GM12878 (cell line): ENCODE results near the gene SPAG16. TPM values are rescaled to one million over a fixed set of nuclear protein-coding genes. Genes with fewer than 3 reads are reported as not detected.

Experiments
- ATAC-seq: fragments of 200-7000 bp; cut with Tn5 transposase; 3 replicates; pipeline ENCODE4 v1.9.1; 2020; ENCODE audit warnings: mild to moderate bottlenecking, moderate library complexity
- BruUV-seq: library from RNA; stranded (reverse); fragments of 400-500 nt; replicated peaks from 2 replicates; lab custom pipeline; 2021; lab: Mats Ljungman, UMichigan
- CTCF ChIA-PET: fragments of 300-600 bp; sonication (Branson Sonifier 250); formaldehyde crosslinking; extraction: SDS; loops from one replicate; lab custom pipeline; 2021; ENCODE audit warnings: inconsistent platforms; lab: Yijun Ruan, JAX
- POLR2A ChIA-PET: fragments of 350-600 bp; formaldehyde crosslinking; extraction: SDS; loops from one replicate; lab custom pipeline; 2021; ENCODE audit warnings: inconsistent platforms; lab: Charles Lee
- RAD21 ChIA-PET: fragments of 300-600 bp; sonication (Branson Sonifier 250); formaldehyde crosslinking; loops from one replicate; lab custom pipeline; 2023; ENCODE audit warnings: antibody characterized with exemption; ENCODE audit not compliant: unreplicated experiment; lab: Charles Lee
- SMC1A ChIA-PET: fragments of 300-600 bp; sonication (Branson Sonifier 250); formaldehyde crosslinking; loops from one replicate; lab custom pipeline; 2023; ENCODE audit not compliant: unreplicated experiment, uncharacterized antibody; lab: Charles Lee
- DNase-seq: peaks from one replicate; pipeline ENCODE4 v3.0.0-alpha.2; 2011; ENCODE audit warnings: low read depth, low spot score
- FAIRE-seq: peaks from 3 replicates; lab custom pipeline; 2011; peaks lifted over from hg19 to GRCh38; lab: Jason Lieb, UNC
- H2AFZ ChIP-seq: 2 replicates; pipeline ENCODE4 v1.6.0; 2011; ENCODE audit warnings: low read depth, low read length, control low read depth; ENCODE audit not compliant: control insufficient read depth
- H3K27ac ChIP-seq: 2 replicates; pipeline ENCODE4 v1.5.1; 2011; ENCODE audit warnings: control low read depth; ENCODE audit not compliant: control insufficient read depth, insufficient read depth
- H3K27me3 ChIP-seq, 2 experiments: replicated peaks in 1 of 2; 2 replicates each; pipeline versions ENCODE4 v1.6.0 to v1.6.1; 2011; ENCODE audit warnings: low read length in 1 of 2; ENCODE audit not compliant: control insufficient read depth in 2 of 2, insufficient read depth in 2 of 2
- H3K36me3 ChIP-seq, 2 experiments: 2 replicates each; pipeline ENCODE4 v1.5.1; 2011; ENCODE audit warnings: low read length in 1 of 2; ENCODE audit not compliant: control insufficient read depth in 2 of 2, insufficient read depth in 2 of 2
- H3K4me1 ChIP-seq: 2 replicates; pipeline ENCODE4 v1.6.1; 2011; ENCODE audit warnings: mild to moderate bottlenecking, low read length, moderate library complexity, mixed read lengths; ENCODE audit not compliant: control insufficient read depth, insufficient read depth
- H3K4me2 ChIP-seq: 2 replicates; pipeline ENCODE4 v1.6.0; 2011; ENCODE audit warnings: control low read depth; ENCODE audit not compliant: control insufficient read depth, insufficient read depth
- H3K4me3 ChIP-seq: fragments of 200-600 bp; sonication (generic); 2 replicates; pipeline ENCODE4 v1.5.1; 2016
- H3K79me2 ChIP-seq: 2 replicates; pipeline ENCODE4 v1.6.0; 2011; ENCODE audit warnings: low read length; ENCODE audit not compliant: control insufficient read depth, insufficient read depth
- H3K9ac ChIP-seq: 2 replicates; pipeline ENCODE4 v1.8.0; 2011; ENCODE audit warnings: low read length, control low read depth, mixed read lengths; ENCODE audit not compliant: control insufficient read depth, insufficient read depth
- H3K9me3 ChIP-seq: replicated peaks from 3 replicates; pipeline ENCODE4 v1.5.1; 2011; ENCODE audit warnings: mild to moderate bottlenecking, low read length; ENCODE audit not compliant: control insufficient read depth, insufficient read depth
- H4K20me1 ChIP-seq: 2 replicates; pipeline ENCODE4 v1.6.0; 2011; ENCODE audit not compliant: control insufficient read depth, insufficient read depth
- CBX3 ChIP-seq: fragments of 200-600 bp; sonication (generic); IDR thresholded peaks from 2 replicates; pipeline ENCODE4 v1.6.1; 2016; ENCODE audit warnings: low read depth, borderline replicate concordance
- EP300 ChIP-seq, 2 experiments: fragments of 150-350 bp in 1 of 2; IDR thresholded peaks; 2 replicates each; pipeline ENCODE4 v1.6.1; 2011 to 2012; ENCODE audit warnings: low read depth in 2 of 2, low read length in 2 of 2, borderline replicate concordance in 1 of 2, improper control_type of control experiment in 1 of 2, inconsistent platforms in 1 of 2; ENCODE audit not compliant: control insufficient read depth in 1 of 2
- IKZF1 ChIP-seq: fragments of 450-650 bp; conservative IDR thresholded peaks from 2 replicates; pipeline ENCODE4 v1.6.1; 2017; ENCODE audit warnings: antibody characterized with exemption, mild to moderate bottlenecking
- MYC ChIP-seq: IDR thresholded peaks from 2 replicates; pipeline ENCODE4 v1.6.1; 2011; ENCODE audit warnings: mild to moderate bottlenecking, low read length, moderate library complexity, inconsistent platforms; ENCODE audit not compliant: insufficient read depth, insufficient replicate concordance, insufficient read length, severe bottlenecking
- POLR2AphosphoS5 ChIP-seq: IDR thresholded peaks from 2 replicates; pipeline ENCODE4 v1.6.1; 2011; ENCODE audit warnings: mild to moderate bottlenecking, low read length, inconsistent platforms
- SP1 ChIP-seq: IDR thresholded peaks from one replicate; pipeline ENCODE4 v1.6.1; 2011; ENCODE audit warnings: low read depth, low read length
- SUPT20H ChIP-seq: IDR thresholded peaks from 2 replicates; pipeline ENCODE4 v1.6.1; 2011; ENCODE audit warnings: low read depth, mild to moderate bottlenecking, low read length, moderate library complexity, borderline replicate concordance; ENCODE audit not compliant: control insufficient read depth
- ZNF274 ChIP-seq: IDR thresholded peaks from one replicate; pipeline ENCODE4 v1.8.0; 2011; ENCODE audit not compliant: insufficient read length, insufficient read depth
- WGBS: methylation state at CpG from one replicate; pipeline ENCODE4 v1.1.6; 2016; ENCODE audit warnings: low lambda C conversion rate; ENCODE audit not compliant: insufficient replicate concordance, insufficient coverage; ENCODE audit errors: missing lambda C conversion rate; 5-methylcytosine and 5-hydroxymethylcytosine counted together
- in situ Hi-C: fragments of 300-500 bp; cut with MboI; formaldehyde crosslinking; loops from 9 replicates; pipeline ENCODE4 v1.14.3; 2018; ENCODE audit warnings: mixed read lengths
- intact Hi-C: fragments of 100-400 bp; cut with micrococcal nuclease; formaldehyde crosslinking; loops from one replicate; pipeline ENCODE4 v1.14.2; 2022; ENCODE audit not compliant: unreplicated experiment
- polyA plus RNA-seq, 11 experiments: library from polyadenylated mRNA; depleted of rRNA in 4 of 11; unstranded in 6 of 11; stranded (reverse) in 5 of 11; fragments of >200 nt; fragmentation: Nextera tagmentation in 4 of 11; fragmentation: Illumina TruSeq in 1 of 11; extraction: Ambion mirVana in 4 of 11; extraction: Trizol in 1 of 11; gene quantifications; 1 replicate in 1 of 11; 2 replicates in 10 of 11; pipeline versions ENCODE4 v1.2.1 to v1.2.3, GENCODE V29; 2011 to 2016; ENCODE audit warnings: inconsistent platforms in 2 of 11, missing spikeins in 2 of 11, low read depth in 1 of 11
- total RNA-seq, 4 experiments: library from RNA; depleted of rRNA in 3 of 4; stranded (reverse); fragments of >200 nt in 3 of 4; fragmentation: Illumina TruSeq in 1 of 4; extraction: Trizol in 1 of 4; gene quantifications; 2 replicates each; pipeline versions ENCODE4 v1.2.1 to v1.2.3, GENCODE V29; 2013 to 2021
- TF ChIP-seq, protein P1 (sequence below): IDR thresholded peaks from 2 replicates; pipeline ENCODE4 v1.6.1; 2011; ENCODE audit warnings: low read depth, mild to moderate bottlenecking, low read length, moderate library complexity, borderline replicate concordance; ENCODE audit errors: extremely low read depth
- TF ChIP-seq, protein P2 (sequence below): fragments of 450-650 bp; IDR thresholded peaks from 2 replicates; pipeline ENCODE4 v1.6.1; 2017; ENCODE audit warnings: low read depth, mild to moderate bottlenecking, moderate library complexity
- TF ChIP-seq, protein P3 (sequence below): fragments of 450-650 bp; IDR thresholded peaks from 2 replicates; pipeline ENCODE4 v1.6.1; 2016; ENCODE audit warnings: mild to moderate bottlenecking

SPAG16 gene
- total and polyA plus RNA-seq, 10 of the 15 experiments (the other 5 are each of a cell fraction or from before 2014, with no cell fraction given): 6.0 to 25.0 (median 15.2) TPM

DNA sequence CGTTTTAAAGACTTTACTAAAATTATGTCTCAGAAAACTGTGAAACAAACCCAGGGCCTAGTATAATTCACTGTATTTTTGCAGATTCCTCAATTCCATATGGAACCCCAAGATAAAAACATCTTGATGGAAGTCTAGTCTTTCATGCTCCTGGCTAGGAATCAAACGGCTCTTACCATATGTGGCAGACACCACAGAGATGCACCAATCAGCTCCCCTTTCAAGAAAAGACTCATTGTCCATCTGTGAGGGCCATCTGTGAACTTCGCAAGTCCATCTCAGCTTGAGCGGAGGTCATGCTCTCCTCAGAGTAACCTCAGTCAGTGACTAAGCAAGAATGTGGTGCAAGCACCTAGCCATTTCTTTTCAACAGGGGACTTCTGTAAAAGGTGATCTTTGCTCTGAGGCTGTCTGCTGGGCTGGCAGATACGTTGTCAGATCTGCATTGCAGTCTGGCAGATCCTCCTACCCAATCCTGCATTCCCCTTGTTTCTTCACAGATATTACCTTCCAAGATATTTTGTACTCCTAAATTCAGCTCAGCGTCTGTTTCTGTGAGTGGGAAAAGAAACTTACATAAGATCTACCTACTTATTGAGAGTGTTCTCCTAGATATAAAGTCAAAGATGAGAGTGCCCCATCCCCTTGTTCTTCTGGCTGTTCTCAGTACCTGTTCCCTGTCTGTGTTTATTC, 419.3 kb downstream of the SPAG16 start:
- FAIRE-seq (no peak), ATAC-seq (no peak), DNase-seq (no peak)
- Histone ChIP-seq H3K36me3 (no peaks in the 10 kb centered on the region), H3K4me1 (no peaks in the 10 kb centered on the region), H3K4me2 (no peak overlapping the region), H3K27me3 (no peaks in the 10 kb centered on the region), H3K9ac (no peak overlapping the region), H4K20me1 (no peaks in the 10 kb centered on the region), H3K9me3 (no peaks in the 10 kb centered on the region; the same call in 1 of the 3 replicates), H3K79me2 (no peaks in the 10 kb centered on the region), H3K27ac (no peak overlapping the region), H2AFZ (no peak overlapping the region), H3K4me3 (no peak overlapping the region)
- ChIA-PET SMC1A (interaction anchor here (0.7 to 2.5 kb wide), 2 partner anchors 9 to 12 kb away, joined by 3 to 7 read pairs; no protein-coding TSS in a partner anchor), RAD21 (interaction anchor here (1.1 kb wide), 1 partner anchor 10 kb away, joined by 3 read pairs; no protein-coding TSS in a partner anchor), CTCF (interaction anchor here (1.0 kb wide), 1 partner anchor 12 kb away, joined by 3 read pairs; no protein-coding TSS in a partner anchor), POLR2A (interaction anchor here (0.6 kb wide), 1 partner anchor 724 kb away, joined by 5 read pairs; no protein-coding TSS in a partner anchor)
- no TSS peak for BruUV-seq
- TF ChIP-seq ZNF274 (no peak), CBX3 (no peak), EP300 (IDR thresholded peaks at IDR 0.05; ENCODE audit: borderline replicate concordance in 1 of 2, control insufficient read depth in 1 of 2, low read depth in 2 of 2, low read length in 2 of 2) (no peak), POLR2AphosphoS5 (no peak), SUPT20H (no peak), MYC (no peak), IKZF1 (no peak), SP1 (no peak)
- TF ChIP-seq, protein P1, sequence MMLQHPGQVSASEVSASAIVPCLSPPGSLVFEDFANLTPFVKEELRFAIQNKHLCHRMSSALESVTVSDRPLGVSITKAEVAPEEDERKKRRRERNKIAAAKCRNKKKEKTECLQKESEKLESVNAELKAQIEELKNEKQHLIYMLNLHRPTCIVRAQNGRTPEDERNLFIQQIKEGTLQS: no peak
- TF ChIP-seq, protein P2, sequence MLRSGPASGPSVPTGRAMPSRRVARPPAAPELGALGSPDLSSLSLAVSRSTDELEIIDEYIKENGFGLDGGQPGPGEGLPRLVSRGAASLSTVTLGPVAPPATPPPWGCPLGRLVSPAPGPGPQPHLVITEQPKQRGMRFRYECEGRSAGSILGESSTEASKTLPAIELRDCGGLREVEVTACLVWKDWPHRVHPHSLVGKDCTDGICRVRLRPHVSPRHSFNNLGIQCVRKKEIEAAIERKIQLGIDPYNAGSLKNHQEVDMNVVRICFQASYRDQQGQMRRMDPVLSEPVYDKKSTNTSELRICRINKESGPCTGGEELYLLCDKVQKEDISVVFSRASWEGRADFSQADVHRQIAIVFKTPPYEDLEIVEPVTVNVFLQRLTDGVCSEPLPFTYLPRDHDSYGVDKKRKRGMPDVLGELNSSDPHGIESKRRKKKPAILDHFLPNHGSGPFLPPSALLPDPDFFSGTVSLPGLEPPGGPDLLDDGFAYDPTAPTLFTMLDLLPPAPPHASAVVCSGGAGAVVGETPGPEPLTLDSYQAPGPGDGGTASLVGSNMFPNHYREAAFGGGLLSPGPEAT: no peak
- TF ChIP-seq, protein P3, sequence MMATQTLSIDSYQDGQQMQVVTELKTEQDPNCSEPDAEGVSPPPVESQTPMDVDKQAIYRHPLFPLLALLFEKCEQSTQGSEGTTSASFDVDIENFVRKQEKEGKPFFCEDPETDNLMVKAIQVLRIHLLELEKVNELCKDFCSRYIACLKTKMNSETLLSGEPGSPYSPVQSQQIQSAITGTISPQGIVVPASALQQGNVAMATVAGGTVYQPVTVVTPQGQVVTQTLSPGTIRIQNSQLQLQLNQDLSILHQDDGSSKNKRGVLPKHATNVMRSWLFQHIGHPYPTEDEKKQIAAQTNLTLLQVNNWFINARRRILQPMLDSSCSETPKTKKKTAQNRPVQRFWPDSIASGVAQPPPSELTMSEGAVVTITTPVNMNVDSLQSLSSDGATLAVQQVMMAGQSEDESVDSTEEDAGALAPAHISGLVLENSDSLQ: no peak
- in situ Hi-C loops (no loop called here), intact Hi-C loops (no loop called here)
- 64% methylated on average over 6 of the region's 6 CpGs for WGBS
